GM18873 (cell line): ENCODE results near the gene ACTN2.

Experiments
- ATAC-seq: cut with Tn5 transposase; IDR thresholded peaks from one replicate; pipeline ENCODE4 v1.9.1; 2021; ENCODE audit warnings: mild to moderate bottlenecking, moderate library complexity, moderate number of reproducible peaks; ENCODE audit not compliant: unreplicated experiment, low FRiP score

Gene ACTN2

DNA sequence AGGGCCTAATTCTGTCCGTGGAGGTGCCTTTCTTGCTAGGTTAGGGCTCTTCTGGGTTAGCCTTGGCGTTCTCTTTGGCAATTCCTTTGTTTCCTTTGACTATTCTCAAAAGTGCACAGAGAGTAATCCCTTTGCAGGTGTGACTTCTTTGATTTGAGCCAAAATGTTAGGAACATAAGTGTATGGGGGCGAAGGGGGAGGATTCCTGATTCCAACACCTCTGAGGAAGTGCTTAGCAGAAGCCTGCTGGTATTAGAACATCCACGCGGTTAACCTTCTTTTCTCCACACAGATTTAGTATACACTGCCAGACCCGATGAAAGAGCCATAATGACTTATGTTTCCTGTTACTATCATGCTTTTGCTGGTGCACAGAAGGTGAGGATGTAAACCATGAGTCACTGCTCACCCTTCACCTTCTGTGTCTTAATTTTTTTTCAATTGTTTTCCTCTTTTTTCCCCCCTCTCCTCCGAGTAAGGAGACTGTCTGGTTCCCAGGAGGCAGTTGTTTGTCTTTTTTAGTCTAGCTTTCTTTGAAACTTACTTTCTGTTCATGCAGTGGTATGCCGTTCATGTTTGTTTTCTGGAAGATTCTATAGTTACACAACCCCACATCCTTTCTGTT, 48.0 kb downstream of the ACTN2 start:
- ATAC-seq, result no peak

- ATAC-seq, result no peak
Measured at GRCh38 chr1:236736761-236737160, 50.5 kb downstream of the ACTN2 start.

GRCh38 chr1:236741753-236742152, 55.5 kb downstream of the ACTN2 start:
- ATAC-seq, result no peak

GRCh38 chr1:236742421-236743160, 56.3 kb downstream of the ACTN2 start:
- ATAC-seq, result no peak

GRCh38 chr1:236744533-236744932, 58.2 kb downstream of the ACTN2 start:
- ATAC-seq, result no peak

DNA sequence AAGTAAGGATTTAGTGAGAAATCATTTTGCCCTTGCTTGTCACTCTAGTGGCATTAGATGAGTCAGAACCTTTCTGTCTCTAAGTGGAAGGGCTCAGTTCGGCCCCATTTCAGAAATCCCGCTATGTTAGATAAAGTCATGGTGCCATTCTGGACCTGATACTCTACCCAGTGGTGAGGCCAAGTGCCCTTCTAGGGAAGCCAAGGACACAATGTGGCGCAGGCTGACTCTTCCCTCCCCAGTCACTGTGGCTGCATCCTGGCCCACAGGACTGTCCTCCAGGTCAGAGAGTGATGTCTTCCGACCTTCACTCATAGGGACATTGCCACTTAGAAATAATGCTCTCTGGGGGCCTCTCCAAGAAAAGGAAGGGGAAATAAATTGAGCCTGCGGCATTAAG, 60.5 kb downstream of the ACTN2 start:
- no peak for ATAC-seq

DNA sequence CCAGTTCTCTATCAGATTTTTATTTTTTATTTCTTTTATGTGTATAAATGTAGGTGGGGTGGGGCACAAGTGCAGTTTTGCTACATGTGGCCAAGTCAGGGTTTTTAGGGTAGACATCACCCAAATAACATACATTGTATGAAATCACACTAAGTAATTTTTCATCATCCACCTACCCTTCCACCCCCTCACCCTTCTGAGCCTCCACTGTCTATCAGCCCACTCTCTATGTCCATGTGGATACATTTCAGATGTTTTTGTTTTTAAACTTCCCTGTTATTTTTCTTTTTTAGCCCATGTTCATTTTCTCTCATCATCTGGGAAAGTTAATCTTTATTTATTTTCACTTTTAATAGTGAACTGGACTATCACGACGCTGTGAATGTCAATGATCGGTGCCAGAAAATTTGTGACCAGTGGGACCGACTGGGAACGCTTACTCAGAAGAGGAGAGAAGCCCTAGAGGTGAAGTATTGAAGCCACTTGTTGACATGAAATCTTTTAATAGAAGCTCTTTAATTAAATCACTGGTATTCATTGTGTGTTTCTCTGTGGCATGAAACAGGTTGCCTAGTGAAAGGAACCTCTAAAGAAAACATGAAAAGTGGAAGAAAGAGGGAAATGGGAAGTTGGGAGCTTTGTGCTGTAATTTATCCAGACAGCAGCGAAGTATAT, 61.1 kb downstream of the ACTN2 start:
- ATAC-seq, result no peak

GRCh38 chr1:236748268-236748870, 62.1 kb downstream of the ACTN2 start:
- no peak for ATAC-seq

GRCh38 chr1:236750928-236751327, 64.6 kb downstream of the ACTN2 start:
- no peak for ATAC-seq

DNA sequence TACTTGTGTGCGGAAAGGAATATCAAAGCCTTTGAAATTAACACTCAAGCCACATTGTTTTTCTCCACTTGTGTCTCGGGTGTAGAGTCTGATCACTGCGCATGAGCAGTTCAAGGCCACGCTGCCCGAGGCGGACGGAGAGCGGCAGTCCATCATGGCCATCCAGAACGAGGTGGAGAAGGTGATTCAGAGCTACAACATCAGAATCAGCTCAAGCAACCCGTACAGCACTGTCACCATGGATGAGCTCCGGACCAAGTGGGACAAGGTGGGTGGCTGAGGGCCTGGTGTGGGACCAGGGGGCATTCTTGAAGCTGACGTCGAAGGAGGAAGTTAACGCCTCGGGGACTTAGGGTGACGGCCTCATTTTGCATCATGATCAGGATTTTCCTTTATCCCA, 65.1 kb downstream of the ACTN2 start:
- ATAC-seq, result no peak

DNA sequence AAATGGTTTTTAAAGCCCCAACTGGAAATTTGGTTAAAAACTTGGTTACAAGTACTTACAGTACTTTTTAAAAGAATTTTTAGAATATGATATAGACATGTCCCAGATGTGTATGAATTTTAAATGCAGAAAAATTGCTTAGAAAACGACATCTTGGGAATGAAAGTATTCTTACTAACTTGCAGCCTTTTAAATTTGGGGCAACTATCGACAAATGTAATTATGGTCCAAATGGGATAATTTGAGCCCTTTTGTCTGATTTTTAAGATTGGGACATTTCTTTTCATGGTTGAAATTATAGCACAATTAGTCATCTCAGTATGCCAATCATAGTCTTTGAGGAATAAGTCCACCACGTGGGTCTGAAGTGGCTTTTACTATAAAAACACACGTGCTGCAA, 65.6 kb downstream of the ACTN2 start:
- no peak for ATAC-seq

DNA sequence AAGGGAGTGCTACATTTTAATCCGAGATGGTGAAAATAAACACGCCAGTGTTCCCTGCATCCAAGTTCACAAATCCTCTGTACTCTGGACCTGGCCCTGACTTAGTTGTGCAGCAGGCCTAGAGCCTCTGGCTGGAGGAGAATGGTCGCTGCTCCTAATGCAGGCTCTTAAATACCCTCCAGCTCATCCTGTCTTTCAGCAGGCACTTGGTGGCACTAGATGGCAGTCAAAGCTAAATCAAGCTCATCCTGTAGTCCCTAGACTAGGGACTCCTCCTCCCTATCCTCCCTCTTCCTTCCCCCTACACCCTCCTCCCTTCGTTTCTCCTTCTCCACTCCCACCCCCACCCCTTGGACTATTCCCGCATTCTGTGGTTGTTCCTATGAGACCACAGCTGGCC, 67.2 kb downstream of the ACTN2 start:
- ATAC-seq, result no peak

- no peak for ATAC-seq
Measured at GRCh38 chr1:236753964-236754363, 67.7 kb downstream of the ACTN2 start.

- ATAC-seq, result no peak
Measured at GRCh38 chr1:236754525-236755210, 68.4 kb downstream of the ACTN2 start.

GRCh38 chr1:236757640-236758039, 71.3 kb downstream of the ACTN2 start:
- ATAC-seq, result no peak

DNA sequence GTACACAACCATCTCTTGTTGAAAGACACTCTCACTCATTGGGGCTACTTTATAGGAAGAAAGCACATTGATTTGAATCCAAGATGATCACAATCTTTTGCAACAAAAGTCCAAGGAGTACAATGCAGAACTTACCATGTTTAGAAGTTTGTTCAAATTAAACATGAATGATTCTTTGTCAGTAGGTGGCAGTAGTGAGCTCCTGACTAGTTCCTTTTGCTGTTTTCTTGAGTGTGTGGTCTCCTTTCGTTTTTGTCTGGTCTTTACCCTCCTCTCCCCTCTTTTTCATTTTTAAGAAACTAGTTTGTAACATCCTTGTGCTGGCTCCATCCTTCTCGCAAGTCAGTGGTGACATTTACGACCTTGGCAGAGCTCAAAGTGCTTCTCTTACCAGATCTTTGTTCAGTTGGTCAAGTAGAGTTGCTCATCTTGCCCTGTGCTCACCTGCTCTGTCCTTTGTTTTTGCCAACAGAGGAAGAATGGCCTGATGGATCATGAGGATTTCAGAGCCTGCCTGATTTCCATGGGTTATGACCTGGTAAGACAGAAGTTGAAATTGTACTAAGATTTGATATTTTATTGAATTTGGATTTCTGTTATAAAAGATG, 73.1 kb downstream of the ACTN2 start:
- no peak for ATAC-seq

DNA sequence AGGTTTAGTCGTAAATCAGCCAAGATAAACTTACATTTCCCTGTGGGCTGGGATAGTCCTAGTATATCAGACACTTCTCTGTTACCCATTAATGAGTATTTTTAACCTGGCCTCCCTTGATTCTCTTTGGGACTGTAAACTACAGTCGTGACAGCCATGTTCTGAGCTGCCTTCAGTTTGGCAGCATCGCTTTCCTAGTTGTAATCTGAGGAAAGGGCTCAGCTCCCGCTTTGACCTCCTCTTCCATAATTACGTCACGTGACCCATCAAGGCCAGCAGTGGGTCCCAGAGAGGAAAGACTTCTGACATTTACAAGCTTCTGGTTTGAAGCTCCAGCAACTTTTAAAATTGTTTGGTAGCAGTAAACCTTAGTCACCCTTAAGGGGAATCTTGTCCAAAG, 74.2 kb downstream of the ACTN2 start:
- no peak for ATAC-seq

DNA sequence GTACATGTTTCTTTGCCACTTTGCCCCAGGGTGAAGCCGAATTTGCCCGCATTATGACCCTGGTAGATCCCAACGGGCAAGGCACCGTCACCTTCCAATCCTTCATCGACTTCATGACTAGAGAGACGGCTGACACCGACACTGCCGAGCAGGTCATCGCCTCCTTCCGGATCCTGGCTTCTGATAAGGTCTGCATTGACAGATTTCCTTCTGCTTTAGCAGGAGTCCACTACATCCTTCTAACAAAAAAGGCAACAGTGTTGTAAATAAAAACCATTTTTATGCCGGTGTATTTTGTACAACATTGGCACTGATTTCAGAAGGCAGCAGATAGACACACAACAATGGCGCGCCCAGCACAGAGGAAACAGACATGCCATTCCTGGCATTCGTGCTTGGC, 74.7 kb downstream of the ACTN2 start:
- ATAC-seq, result no peak

- ATAC-seq, result no peak
Measured at GRCh38 chr1:236761397-236762132, 75.3 kb downstream of the ACTN2 start.

- no peak for ATAC-seq
Measured at GRCh38 chr1:236762410-236762809, 76.1 kb downstream of the ACTN2 start.
